ENCODE data around the gene NR2F1. TPM values are rescaled to one million over a fixed set of nuclear protein-coding genes. Genes with fewer than 3 reads are reported as not detected.

NR2F1 gene
- total RNA-seq, 3 donors from 2014 or later (not counting 1 experiment from before 2014, with no cell fraction given), result not detected

DNA sequence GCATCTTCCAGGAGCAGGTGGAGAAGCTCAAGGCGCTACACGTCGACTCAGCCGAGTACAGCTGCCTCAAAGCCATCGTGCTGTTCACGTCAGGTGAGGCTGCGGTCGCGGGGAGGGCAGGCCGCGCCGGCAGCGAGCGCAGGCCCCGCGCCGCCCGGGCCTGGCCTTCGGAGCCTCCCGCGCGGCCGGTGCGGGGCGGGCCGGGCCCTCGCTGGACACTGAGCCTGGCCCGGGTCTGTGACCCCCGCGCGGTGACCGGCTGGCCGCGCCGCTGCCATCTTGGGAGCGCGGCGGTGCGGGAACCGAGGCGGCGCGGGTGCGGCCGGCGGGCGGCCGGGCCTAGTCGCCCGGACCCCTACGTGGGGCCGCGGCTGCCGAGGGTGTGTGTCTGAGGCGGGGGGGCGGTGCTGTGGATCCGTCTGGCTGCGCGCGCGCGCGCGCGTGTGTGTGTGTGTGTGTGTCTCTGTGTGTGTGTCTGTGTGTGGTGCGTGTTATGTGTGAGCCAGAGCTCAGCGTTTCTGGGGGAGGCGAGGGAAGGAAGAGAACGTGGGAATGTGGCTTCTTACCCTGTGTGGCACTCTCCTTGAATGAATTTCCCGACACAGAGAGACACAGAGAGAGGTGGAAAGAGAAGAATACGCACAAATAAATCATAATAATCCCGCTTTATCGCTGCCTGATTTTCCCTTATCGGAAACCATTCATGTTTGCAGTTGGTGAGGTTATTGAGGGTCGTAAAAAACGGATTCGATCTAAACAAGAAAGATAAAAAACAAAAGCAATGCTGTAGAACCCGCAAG lies 5.5 kb downstream of the NR2F1 start:
- ATAC-seq, result peak in 1 of 3 donors; percentile 21
- no peaks in the 10 kb centered on the region for H3K36me3 ChIP-seq (ENCODE audit: control insufficient read depth, insufficient read depth, low read length)
- peak overlapping the region; percentile 68 for H3K4me3 Mint-ChIP-seq
- TF ChIP-seq, protein P1, sequence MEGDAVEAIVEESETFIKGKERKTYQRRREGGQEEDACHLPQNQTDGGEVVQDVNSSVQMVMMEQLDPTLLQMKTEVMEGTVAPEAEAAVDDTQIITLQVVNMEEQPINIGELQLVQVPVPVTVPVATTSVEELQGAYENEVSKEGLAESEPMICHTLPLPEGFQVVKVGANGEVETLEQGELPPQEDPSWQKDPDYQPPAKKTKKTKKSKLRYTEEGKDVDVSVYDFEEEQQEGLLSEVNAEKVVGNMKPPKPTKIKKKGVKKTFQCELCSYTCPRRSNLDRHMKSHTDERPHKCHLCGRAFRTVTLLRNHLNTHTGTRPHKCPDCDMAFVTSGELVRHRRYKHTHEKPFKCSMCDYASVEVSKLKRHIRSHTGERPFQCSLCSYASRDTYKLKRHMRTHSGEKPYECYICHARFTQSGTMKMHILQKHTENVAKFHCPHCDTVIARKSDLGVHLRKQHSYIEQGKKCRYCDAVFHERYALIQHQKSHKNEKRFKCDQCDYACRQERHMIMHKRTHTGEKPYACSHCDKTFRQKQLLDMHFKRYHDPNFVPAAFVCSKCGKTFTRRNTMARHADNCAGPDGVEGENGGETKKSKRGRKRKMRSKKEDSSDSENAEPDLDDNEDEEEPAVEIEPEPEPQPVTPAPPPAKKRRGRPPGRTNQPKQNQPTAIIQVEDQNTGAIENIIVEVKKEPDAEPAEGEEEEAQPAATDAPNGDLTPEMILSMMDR (IDR thresholded peaks at IDR 0.05), result no peak
- no peak overlapping the region for H3K27ac ChIP-seq (ENCODE audit: low read length)
- DNase-seq, result no peak
- peaks cover 22 to 23% of the 10 kb centered on the region in 2 donors for H3K4me1 Mint-ChIP-seq
- H3K9me3 Mint-ChIP-seq, result no peaks in the 10 kb centered on the region
- peaks cover 21% of the 10 kb centered on the region for H3K4me1 ChIP-seq (ENCODE audit: control insufficient read depth, insufficient read depth, low read length)
- WGBS (ENCODE audit: insufficient coverage), result 12% methylated on average over 74 of the region's 78 CpGs
- no peak overlapping the region for H3K4me3 ChIP-seq (ENCODE audit: low read length)
- peaks cover 65% of the 10 kb centered on the region for H3K27me3 ChIP-seq (ENCODE audit: control insufficient read depth, insufficient read depth, low read length)
- H3K9me3 ChIP-seq (ENCODE audit: control insufficient read depth, insufficient read depth, low read length), result no peaks in the 10 kb centered on the region
- peaks cover 58 to 74% of the 10 kb centered on the region in 2 donors for H3K27me3 Mint-ChIP-seq (ENCODE audit: low read depth in 2 of 2)
- H3K27ac Mint-ChIP-seq, result no peak overlapping the region
- no peaks in the 10 kb centered on the region for H3K36me3 Mint-ChIP-seq
- intact Hi-C loops (cut with micrococcal nuclease), result no loop called here

DNA sequence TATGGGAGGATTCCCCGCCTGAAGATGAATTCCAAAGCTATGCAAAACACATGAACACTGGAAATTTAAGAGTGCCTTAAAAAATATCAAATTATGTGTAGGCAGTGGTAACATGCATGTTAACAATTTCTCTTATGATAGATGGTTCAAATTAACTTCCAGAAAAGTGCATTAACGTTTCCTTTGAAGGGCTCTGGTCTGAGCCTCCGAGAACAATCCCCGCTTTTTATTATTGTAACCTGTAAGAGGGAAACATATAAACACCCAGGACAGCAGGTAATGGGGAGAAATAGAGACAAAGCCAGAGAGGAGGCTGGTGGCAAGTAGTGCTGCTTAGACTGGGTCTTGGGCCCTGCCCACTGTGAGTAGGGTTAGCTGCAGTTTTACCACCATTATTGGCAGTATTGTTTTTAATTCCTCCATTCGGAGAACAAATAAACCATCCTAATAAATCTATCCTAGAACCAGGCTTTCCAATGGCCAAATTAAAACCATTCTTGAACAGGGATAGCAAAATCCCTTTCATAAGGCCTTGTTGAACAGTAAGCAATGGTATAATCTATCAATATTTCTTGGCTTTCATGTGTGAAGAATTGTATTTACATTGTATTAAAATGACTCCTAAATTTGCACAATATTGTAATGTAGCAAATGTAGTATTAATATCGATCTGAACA lies 6.3 kb downstream of the NR2F1 start:
- no peaks in the 10 kb centered on the region for H3K36me3 Mint-ChIP-seq
- H3K4me3 Mint-ChIP-seq, result peak overlapping the region; percentile 68

DNA sequence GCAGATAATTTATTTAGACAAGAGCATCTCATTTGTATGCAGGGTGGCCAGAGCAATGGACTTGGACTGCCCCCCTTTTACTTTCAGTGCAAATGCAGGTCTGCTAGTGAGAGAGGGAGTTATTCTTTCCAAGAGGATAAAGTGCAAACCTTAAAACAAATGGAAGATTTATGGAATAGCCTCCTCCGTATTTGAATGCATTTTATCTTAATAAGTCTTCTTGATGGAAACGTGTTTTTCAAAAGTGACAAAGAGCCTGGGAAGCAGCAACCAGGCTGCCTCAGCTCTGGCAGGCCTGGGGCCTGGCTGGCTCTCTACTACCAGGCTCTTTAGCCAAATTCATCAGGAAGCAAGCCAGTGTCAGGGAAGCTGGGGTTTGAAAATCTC lies 6.8 kb downstream of the NR2F1 start:
- peaks cover 22 to 26% of the 10 kb centered on the region in 2 donors for H3K4me1 Mint-ChIP-seq
- H3K27me3 ChIP-seq (ENCODE audit: control insufficient read depth, insufficient read depth, low read length), result peaks cover 74% of the 10 kb centered on the region
- 61% methylated on average over 2 of the region's 2 CpGs for WGBS (ENCODE audit: insufficient coverage)

More for the DNA sequence above, 6.3 kb downstream of the NR2F1 start:
- Histone ChIP-seq H3K36me3 (ENCODE audit: control insufficient read depth, insufficient read depth, low read length) (no peaks in the 10 kb centered on the region), H3K4me3 (ENCODE audit: low read length) (no peak overlapping the region), H3K27ac (ENCODE audit: low read length) (no peak overlapping the region), H3K4me1 (ENCODE audit: control insufficient read depth, insufficient read depth, low read length) (peaks cover 18% of the 10 kb centered on the region), H3K9me3 (ENCODE audit: control insufficient read depth, insufficient read depth, low read length) (no peaks in the 10 kb centered on the region), H3K27me3 (ENCODE audit: control insufficient read depth, insufficient read depth, low read length) (peaks cover 68% of the 10 kb centered on the region)
- H3K27me3 Mint-ChIP-seq (ENCODE audit: low read depth in 2 of 2), result peaks cover 63 to 81% of the 10 kb centered on the region in 2 donors
- TF ChIP-seq, protein P1 (IDR thresholded peaks at IDR 0.05), result no peak
- no peaks in the 10 kb centered on the region for H3K9me3 Mint-ChIP-seq
- WGBS (ENCODE audit: insufficient coverage), result 65% methylated on average over 5 of the region's 6 CpGs
- intact Hi-C loops (cut with micrococcal nuclease), result no loop called here
- H3K4me1 Mint-ChIP-seq, result peaks cover 22 to 26% of the 10 kb centered on the region in 2 donors
- no peak for DNase-seq
- ATAC-seq, result no peak
- no peak overlapping the region for H3K27ac Mint-ChIP-seq

More for the DNA sequence above, 6.8 kb downstream of the NR2F1 start:
- Histone ChIP-seq H3K27ac (ENCODE audit: low read length) (no peak overlapping the region), H3K36me3 (ENCODE audit: control insufficient read depth, insufficient read depth, low read length) (no peaks in the 10 kb centered on the region), H3K4me1 (ENCODE audit: control insufficient read depth, insufficient read depth, low read length) (peaks cover 20% of the 10 kb centered on the region), H3K9me3 (ENCODE audit: control insufficient read depth, insufficient read depth, low read length) (peaks cover 2% of the 10 kb centered on the region), H3K4me3 (ENCODE audit: low read length) (no peak overlapping the region)
- no peaks in the 10 kb centered on the region for H3K9me3 Mint-ChIP-seq
- no peak for ATAC-seq
- intact Hi-C loops (cut with micrococcal nuclease), result no loop called here
- no peak overlapping the region for H3K4me3 Mint-ChIP-seq
- DNase-seq, result no peak
- TF ChIP-seq, protein P1 (IDR thresholded peaks at IDR 0.05), result no peak
- H3K27me3 Mint-ChIP-seq (ENCODE audit: low read depth in 2 of 2), result peaks cover 68 to 86% of the 10 kb centered on the region in 2 donors
- H3K36me3 Mint-ChIP-seq, result no peaks in the 10 kb centered on the region
- H3K27ac Mint-ChIP-seq, result no peak overlapping the region

All from natural killer cell (primary cell).